ENCODE measurements around the gene NMNAT2.

Gene NMNAT2

DNA sequence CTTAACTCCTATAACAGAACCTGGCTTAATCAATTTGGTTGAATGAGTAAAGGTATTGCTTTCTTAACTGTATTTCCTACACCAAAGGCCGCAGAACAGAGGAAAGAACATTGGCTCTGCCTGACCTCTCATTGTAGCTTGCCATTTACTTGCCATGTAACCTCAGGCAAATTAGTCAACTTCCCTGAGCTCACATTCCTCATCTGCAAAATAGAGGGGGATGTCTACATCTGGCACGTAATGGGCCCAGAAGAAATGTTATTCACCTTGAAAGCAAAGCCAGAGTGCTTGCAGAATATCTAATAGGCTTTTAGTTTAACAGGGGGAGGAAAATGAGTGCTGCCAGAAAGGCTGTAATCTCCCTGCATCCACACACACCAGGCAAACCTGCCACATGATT is 187.8 kb downstream of the NMNAT2 start:
- Histone ChIP-seq H2AFZ (ENCODE audit: low read length) (no peak overlapping the region), H3K4me1 (ENCODE audit: insufficient read depth, low read length, severe bottlenecking) (no peaks in the 10 kb centered on the region), H3K9me2 (ENCODE audit: low read depth, low read length) (no peaks in the 10 kb centered on the region), H3K36me3 (ENCODE audit: insufficient read depth, low read length) (no peaks in the 10 kb centered on the region), H3K27ac (ENCODE audit: low read depth, low read length, poor library complexity, severe bottlenecking) (no peak overlapping the region), H3K27me3 (ENCODE audit: insufficient read depth, low read length) (no peaks in the 10 kb centered on the region), H3K9ac (ENCODE audit: low read length) (no peak overlapping the region), H3K79me2 (ENCODE audit: insufficient read depth, low read length) (no peaks in the 10 kb centered on the region), H3F3A (ENCODE audit: insufficient read depth, low read length) (no peaks in the 10 kb centered on the region), H3K4me2 (ENCODE audit: low read length) (no peak overlapping the region), H3K4me3 (ENCODE audit: low read depth, low read length, poor library complexity, severe bottlenecking) (no peak overlapping the region), H3K9me3 (ENCODE audit: low read length) (no peaks in the 10 kb centered on the region), H4K20me1 (ENCODE audit: insufficient read depth, low read length) (no peaks in the 10 kb centered on the region)
- TF ChIP-seq EZH2 (IDR thresholded peaks at IDR 0.05; ENCODE audit: borderline replicate concordance, low read length): no peak
- TF ChIP-seq, protein P1, sequence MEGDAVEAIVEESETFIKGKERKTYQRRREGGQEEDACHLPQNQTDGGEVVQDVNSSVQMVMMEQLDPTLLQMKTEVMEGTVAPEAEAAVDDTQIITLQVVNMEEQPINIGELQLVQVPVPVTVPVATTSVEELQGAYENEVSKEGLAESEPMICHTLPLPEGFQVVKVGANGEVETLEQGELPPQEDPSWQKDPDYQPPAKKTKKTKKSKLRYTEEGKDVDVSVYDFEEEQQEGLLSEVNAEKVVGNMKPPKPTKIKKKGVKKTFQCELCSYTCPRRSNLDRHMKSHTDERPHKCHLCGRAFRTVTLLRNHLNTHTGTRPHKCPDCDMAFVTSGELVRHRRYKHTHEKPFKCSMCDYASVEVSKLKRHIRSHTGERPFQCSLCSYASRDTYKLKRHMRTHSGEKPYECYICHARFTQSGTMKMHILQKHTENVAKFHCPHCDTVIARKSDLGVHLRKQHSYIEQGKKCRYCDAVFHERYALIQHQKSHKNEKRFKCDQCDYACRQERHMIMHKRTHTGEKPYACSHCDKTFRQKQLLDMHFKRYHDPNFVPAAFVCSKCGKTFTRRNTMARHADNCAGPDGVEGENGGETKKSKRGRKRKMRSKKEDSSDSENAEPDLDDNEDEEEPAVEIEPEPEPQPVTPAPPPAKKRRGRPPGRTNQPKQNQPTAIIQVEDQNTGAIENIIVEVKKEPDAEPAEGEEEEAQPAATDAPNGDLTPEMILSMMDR (IDR thresholded peaks at IDR 0.05; ENCODE audit: low read length): no peak

DNA sequence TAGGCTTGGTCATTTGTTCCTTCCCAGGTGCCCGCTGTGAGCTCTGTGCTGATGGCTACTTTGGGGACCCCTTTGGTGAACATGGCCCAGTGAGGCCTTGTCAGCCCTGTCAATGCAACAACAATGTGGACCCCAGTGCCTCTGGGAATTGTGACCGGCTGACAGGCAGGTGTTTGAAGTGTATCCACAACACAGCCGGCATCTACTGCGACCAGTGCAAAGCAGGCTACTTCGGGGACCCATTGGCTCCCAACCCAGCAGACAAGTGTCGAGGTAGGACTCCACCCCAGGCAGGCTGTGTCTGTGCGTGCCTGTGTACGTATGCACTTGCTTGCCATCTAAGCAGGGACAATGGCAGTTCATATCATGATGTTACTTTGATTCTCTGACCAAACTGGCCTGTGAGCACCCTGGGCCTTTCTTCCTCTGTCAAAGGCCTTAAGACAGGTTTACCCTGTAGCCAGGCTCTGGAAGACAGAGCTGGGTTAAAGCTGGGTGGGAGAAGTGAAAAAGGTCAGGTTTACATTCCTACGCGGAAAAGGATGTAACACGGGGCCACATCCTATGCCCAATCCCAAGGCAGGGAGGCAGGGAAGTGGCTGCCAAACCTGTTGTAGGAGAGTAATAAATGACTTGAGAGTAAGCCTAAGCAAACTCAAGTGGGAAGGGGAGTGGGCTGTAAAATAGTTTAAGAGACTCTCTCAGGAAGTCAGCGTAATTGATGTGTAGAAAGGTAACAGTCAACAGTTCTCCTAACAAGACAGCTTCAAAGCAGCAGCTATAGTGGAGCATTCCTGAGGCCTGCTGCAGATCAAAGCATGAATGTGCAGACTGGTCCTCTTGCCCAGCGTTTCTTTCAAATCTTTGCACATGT is 189.6 kb downstream of the NMNAT2 start:
- no peak overlapping the region for H2AFZ ChIP-seq (ENCODE audit: low read length)
- H3K36me3 ChIP-seq (ENCODE audit: insufficient read depth, low read length): no peaks in the 10 kb centered on the region

DNA sequence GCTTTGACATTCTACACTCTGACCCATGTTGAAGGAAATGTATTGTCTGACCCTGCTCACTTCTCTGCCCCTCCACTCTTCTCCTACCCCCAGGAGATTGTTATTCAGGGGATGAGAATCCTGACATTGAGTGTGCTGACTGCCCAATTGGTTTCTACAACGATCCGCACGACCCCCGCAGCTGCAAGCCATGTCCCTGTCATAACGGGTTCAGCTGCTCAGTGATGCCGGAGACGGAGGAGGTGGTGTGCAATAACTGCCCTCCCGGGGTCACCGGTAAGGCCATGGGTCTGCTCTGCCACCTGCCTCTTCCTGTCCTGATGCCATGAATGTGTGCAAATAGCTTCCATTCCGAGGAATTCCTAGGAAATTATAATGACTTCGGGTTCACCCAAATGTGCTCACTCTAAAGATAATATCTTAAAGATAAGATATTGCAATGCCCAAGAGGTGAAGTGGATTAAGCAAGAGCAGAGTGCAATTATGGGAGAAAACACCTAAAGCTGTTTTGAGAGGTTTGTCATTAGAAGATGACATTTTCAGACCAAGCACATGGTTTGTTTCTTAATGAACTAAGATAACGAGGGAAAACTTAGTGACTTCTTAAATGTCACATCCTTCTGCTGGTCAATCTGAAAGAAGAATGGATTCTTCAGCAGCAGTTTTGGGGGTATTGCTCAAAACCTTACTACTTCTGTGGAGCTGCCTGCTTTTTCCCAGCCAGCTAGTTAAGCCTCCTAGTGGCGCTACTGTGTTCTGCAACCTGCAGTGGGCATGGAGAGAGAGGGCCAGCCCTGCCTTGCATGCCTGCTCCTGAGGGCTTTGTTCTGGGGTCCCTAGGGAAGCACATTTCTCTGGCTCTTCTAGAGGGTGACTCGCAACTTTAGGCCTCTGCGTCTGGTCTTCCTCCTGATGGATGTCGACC is 190.5 kb downstream of the NMNAT2 start:
- no peaks in the 10 kb centered on the region for H3K4me1 ChIP-seq (ENCODE audit: insufficient read depth, low read length, severe bottlenecking)
- H3K9me2 ChIP-seq (ENCODE audit: low read depth, low read length): no peaks in the 10 kb centered on the region
- H3K4me2 ChIP-seq (ENCODE audit: low read length): no peak overlapping the region
- H3K27me3 ChIP-seq (ENCODE audit: insufficient read depth, low read length): no peaks in the 10 kb centered on the region
- TF ChIP-seq, protein P1 (IDR thresholded peaks at IDR 0.05; ENCODE audit: low read length): peak; percentile 83
- TF ChIP-seq EZH2 (IDR thresholded peaks at IDR 0.05; ENCODE audit: borderline replicate concordance, low read length): no peak
- H3K9ac ChIP-seq (ENCODE audit: low read length): no peak overlapping the region
- no peak overlapping the region for H3K27ac ChIP-seq (ENCODE audit: low read depth, low read length, poor library complexity, severe bottlenecking)
- H4K20me1 ChIP-seq (ENCODE audit: insufficient read depth, low read length): no peaks in the 10 kb centered on the region
- H3K79me2 ChIP-seq (ENCODE audit: insufficient read depth, low read length): no peaks in the 10 kb centered on the region
- H3F3A ChIP-seq (ENCODE audit: insufficient read depth, low read length): no peaks in the 10 kb centered on the region
- H3K9me3 ChIP-seq (ENCODE audit: low read length): no peaks in the 10 kb centered on the region
- no peaks in the 10 kb centered on the region for H3K36me3 ChIP-seq (ENCODE audit: insufficient read depth, low read length)
- no peak overlapping the region for H3K4me3 ChIP-seq (ENCODE audit: low read depth, low read length, poor library complexity, severe bottlenecking)
- no peak overlapping the region for H2AFZ ChIP-seq (ENCODE audit: low read length)

More for the DNA sequence above, 189.6 kb downstream of the NMNAT2 start:
- Histone ChIP-seq H3K79me2 (ENCODE audit: insufficient read depth, low read length) (no peaks in the 10 kb centered on the region), H4K20me1 (ENCODE audit: insufficient read depth, low read length) (no peaks in the 10 kb centered on the region), H3K4me1 (ENCODE audit: insufficient read depth, low read length, severe bottlenecking) (no peaks in the 10 kb centered on the region), H3K4me3 (ENCODE audit: low read depth, low read length, poor library complexity, severe bottlenecking) (no peak overlapping the region), H3K27me3 (ENCODE audit: insufficient read depth, low read length) (no peaks in the 10 kb centered on the region), H3K9me2 (ENCODE audit: low read depth, low read length) (no peaks in the 10 kb centered on the region), H3F3A (ENCODE audit: insufficient read depth, low read length) (no peaks in the 10 kb centered on the region), H3K9me3 (ENCODE audit: low read length) (no peaks in the 10 kb centered on the region), H3K27ac (ENCODE audit: low read depth, low read length, poor library complexity, severe bottlenecking) (no peak overlapping the region), H3K4me2 (ENCODE audit: low read length) (no peak overlapping the region), H3K9ac (ENCODE audit: low read length) (no peak overlapping the region)
- no peak for TF ChIP-seq EZH2 (IDR thresholded peaks at IDR 0.05; ENCODE audit: borderline replicate concordance, low read length)
- TF ChIP-seq, protein P1 (IDR thresholded peaks at IDR 0.05; ENCODE audit: low read length): 0 out of 2 replicates have a peak, but pooled peaks have one; percentile 16

Measured in OCI-LY1 (cell line).